Suppressor macrophage (primary cell): ENCODE results near the gene DTD1.
"Not testable (repeated sequence)": the region's sequence is repeated elsewhere in the genome, so short reads cannot be mapped to it uniquely, and the experiment has no call there.

Source experiments
- DNase-seq, 4 experiments: peaks; one replicate each; pipeline ENCODE4 v3.0.0-alpha.2; 2020 to 2022

The DTD1 gene

DNA sequence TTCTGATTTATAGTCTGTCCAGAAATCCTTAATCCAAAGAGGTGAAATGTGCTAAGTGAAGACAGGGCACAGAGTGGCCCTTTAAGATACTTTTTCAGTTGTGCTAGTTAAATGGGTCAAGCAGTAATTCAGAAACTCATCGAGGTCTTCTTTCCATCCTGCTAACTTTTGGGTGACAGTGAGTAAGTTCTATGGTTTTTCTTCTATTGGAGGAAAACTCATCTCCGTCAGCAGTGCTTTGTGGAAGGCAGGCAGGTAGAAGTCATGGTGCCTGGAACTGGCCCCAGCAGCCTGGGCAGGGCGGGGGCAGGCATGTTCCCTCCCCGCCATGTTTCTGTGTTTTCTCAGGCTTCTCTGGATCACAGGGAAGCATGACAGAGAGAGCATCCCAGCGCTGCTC lies 159.2 kb downstream of the DTD1 start:
- DNase-seq, result no peak

DNA sequence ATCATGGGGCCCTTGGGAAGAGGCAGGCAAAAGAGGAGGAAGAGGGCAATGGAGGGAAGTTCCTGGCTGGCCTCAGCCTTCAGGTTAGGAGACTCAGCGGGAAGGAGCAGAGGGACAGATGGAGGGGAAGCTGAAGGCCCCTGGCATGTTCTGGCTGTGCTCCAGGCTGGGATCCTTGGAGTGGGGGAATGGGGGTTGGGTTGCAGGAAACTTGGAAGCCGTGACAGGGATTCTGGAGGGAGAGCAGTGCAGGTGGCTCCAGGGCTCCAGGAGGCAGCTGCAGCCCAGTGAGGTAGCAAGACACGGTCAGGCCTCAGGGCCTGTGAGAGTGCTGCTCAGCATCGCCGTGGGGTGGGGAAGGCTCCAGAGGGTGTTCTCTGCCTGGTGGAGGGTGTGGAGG lies 161.1 kb downstream of the DTD1 start:
- no peak for DNase-seq

DNA sequence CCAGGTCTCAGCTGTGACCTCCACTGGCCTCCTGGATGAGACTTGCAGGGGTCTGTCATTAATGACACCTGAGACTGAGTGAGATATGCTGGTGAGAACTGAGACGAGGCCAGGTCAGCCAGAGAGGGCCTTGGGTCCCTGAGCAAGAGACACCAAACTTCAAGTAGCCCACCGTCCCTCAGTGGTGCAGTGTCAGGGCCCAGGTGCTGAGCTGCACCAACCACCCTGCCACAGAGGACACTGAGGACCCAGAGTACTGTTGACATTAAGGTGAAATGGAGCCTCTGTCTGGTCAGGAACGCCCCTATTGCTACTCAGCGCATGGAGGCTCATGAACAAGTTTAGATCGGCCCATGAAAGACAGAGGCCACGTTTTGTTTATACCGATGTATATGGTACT lies 161.7 kb downstream of the DTD1 start:
- no peak for DNase-seq

DNA sequence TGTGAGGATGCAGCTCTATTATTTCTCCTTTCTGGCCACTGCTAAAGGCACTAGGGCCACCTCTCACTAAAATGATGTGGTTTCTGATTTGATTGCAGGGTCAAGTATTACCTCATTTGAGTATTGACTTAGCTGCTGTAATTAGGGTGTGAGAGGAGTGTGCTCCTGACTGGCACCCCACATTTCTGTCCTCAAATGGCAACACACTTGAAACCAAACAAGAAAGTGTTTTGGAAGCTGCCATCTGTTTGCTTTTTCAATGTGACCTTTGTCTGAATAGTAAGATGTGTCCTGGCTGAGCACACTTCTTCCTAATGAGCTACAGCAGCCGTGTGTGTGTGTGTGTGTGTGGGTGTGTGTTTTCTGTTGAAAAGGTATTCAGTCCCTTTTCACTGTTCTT lies 162.9 kb downstream of the DTD1 start:
- no peak for DNase-seq

DNA sequence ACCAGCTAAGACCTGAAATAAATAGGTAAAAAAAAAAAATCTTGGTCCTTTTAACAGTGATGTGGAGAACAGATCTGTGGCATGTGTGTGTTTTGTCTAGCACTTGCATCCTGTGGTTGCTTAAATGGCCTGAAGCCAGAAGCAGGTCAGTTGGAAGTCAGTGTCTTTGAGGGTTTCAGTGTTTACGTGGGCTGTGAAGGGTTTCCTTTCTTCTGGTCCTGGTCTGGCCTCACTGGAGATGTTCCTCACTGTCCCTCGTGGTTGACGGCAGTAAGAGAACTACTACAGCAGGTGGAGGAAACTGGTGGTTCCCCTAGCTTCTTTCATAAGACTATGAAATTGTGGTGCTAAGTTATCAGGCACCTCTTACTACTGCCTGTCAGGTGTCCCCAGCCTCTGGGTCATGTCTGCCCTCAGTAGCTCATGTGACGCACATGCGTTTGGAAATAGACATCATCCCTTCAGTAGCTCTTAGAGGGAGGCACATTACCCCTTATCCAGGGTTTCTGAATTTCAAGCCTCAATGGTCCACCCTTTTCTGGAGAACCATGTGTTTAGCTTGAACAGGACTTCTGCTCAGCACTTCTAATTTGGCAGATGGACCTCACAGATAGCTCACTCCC lies 166.3 kb downstream of the DTD1 start:
- peak in 2 of 4 experiments; percentile 2 to 12 for DNase-seq

DNA sequence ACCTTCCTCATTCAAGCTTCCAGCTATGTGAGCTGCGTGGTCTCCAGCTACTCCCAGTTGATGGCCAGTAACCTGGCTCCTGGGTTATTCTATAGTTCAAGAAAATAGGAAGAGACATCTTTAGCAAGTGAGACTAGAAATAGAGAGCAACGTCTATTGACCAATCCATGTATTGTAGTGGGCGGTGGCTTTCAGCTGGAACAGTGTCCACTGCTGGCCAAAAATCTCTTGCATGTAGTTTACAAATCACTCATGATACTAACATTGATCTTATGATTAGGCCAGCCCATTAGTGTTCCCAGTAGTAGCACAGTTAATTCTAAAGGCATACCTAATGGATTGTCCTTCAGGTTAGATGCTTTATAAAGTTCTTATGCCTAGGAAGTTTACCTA lies 166.8 kb downstream of the DTD1 start:
- peak; percentile 16 to 38 (median 24) for DNase-seq

DNA sequence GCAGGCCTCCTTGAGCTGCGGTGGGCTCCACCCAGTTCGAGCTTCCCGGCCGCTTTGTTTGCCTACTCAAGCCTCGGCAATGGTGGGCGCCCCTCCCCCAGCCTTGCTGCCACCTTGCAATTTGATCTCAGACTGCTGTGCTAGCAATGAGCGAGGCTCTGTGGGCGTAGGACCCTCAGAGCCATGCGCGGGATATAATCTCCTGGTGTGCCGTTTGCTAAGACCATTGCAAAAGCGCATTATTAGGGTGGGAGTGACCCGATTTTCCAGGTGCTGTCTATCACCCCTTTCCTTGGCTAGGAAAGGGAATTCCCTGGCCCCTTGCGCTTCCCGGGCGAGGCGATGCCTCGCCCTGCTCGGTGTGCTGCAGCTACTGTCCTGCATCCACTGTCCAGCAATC lies 173.0 kb downstream of the DTD1 start:
- DNase-seq, result not testable (repeated sequence)

DNA sequence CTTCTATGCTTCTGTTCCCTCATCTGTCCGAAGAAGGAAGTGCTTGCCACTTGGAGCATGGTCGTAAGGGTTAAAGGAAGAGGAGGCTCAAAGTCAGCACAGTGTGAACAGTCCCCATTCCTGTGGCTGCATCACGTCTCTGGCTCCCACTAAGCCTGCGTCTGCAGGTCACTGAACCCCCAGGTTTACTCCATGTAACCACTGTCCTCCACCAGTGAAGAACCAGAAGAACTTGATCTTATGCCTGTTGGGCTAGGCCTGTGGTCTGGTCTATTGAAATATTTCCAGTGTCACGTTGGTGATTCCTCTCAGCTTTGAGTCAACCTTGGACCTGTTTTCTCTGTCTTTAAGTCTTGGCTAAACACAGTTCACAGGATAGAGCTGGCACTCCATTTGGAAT lies 179.8 kb downstream of the DTD1 start:
- no peak for DNase-seq

DNA sequence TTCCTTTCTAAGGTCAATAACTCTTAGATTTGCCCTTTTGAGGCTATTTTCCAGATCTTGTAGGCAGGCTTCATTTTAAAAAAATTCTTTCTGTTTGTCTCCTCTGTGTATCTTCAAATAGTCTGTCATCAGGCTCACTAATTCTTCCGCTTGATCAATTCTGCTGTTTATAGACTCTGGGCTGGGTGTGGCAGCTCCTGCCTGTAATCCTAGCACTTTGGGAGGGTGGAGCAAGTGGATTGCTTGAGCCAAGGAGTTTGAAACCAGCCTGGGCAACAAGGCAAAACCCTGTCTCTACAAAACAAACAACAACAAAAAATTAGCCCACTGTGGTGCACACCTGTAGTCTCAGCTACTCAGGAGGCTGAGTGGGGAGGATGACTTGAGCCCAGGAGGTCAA lies 185.7 kb downstream of the DTD1 start:
- no peak for DNase-seq

DNA sequence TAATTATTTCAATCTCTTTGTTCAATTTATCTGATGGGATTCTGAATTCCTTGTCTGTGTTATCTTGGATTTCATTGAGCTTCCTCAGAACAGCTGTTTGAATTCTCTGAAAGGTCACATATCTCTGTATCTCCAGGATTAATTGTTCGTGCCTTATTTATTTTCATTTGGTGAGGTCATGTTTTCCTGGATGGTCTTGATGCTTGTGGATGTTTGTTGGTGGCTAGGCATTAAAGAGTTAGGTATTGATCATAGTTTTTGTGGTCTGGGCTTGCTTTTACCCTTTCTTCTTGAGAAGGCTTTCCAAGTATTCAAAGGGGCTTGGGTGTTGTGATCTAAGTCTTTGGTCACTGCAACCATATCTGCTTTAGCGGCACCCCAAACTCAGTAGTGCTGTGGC lies 186.4 kb downstream of the DTD1 start:
- no peak for DNase-seq

DNA sequence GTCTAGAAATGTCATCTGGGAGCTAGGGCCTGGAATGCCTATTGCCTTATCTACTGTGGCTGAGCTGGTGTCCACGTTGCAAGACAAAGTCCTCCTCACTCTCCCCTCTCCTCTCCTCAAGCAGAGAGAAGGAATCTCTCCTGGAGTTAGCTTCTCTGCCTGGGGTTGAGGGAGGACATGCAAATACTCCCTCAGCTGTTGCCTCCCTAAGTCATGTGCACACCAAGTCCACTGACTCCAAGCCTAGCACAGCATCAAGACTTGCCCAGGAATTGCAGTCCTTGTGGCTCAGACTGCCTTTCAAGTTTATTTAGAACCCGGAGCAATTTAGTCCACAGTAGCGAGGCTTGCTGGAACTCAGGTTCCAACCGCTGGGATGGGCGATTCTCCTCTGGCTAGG lies 187.8 kb downstream of the DTD1 start:
- no peak for DNase-seq

DNA sequence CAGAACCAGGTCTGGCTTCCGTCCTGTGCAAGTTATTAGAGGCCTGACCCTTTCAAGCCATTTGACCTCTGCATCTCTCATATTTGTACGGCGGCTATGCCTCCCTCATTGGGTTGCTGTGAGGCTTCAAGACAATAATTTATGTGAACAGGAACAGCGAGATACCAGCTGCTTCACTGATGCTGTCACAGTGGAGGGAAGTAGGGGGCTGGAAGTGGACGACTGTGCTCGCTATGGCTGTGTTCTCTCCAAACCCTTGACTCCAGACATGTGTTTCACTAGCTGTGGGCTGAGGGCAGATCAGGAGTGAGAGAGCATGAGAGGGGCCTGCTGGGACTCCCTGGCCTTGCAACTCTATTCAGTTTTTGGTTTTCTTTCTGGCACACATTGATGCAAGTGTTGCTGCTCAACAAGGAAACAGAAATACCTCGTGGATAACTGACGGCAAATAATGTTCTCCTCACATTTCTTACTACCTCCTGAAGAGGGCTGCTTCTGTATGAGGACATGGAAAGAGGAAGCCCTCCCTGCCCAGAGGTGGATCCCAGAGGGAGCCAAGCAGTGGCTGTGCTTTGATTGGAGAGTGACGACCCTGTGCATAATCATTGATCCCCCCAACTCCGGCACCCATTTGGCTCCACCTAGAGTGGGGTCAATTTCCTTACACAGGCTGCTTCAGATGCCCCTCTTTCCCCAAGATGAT lies 191.0 kb downstream of the DTD1 start:
- peak in 2 of 4 experiments; percentile 22 to 30 for DNase-seq

DNA sequence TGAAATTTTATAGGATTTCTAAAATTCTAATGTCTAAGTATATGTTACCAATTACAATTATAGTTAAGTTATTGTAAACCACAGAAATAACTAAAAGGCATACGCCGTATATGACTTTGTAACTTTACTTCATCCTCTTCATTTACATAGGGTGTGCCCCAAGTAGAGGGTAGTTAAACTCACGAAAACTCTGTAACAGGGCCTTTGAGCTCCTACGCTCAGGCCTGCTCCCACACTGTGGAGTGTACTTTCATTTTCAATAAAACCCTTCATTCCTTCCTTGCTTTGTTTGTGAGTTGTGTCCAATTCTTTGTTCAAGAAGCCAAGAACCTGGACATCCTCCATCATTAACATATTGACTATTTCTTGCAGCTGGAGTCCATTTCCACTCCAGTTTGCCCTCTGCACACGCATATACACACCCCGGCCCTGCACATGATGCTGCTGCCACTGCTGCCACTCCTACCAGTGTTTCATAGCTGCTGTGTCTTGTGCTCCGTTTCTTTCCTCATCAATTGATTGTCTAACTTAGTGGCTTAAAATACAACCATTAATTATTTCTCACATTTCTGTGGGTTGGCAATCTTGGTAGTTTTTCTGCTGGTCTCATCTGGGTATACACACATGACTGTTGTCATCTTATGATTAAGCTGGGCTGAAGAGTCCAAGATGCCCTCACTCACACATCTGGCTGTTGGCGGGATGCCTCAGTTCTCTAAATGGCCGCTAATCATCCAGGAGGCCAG lies 192.7 kb downstream of the DTD1 start:
- no peak for DNase-seq

DNA sequence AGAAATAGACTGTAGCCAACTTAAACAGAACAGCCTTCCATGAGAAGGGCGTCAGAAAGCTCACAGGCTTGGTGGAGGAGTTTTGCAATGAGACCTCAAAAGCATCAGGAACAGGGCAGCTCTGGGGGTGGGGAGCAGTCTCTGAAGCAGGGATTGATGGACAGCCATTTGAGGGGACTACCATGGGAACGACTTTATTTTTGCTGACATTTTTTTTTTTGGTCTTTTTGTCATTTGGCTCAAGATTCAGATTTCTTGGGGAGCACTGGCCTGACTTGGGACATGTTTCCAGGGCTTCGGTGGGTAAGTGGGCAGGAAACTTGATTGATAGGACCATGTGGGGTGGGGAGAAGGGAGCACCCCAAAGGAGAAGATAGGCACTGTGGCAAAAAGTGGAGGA lies 193.7 kb downstream of the DTD1 start:
- no peak for DNase-seq

DNA sequence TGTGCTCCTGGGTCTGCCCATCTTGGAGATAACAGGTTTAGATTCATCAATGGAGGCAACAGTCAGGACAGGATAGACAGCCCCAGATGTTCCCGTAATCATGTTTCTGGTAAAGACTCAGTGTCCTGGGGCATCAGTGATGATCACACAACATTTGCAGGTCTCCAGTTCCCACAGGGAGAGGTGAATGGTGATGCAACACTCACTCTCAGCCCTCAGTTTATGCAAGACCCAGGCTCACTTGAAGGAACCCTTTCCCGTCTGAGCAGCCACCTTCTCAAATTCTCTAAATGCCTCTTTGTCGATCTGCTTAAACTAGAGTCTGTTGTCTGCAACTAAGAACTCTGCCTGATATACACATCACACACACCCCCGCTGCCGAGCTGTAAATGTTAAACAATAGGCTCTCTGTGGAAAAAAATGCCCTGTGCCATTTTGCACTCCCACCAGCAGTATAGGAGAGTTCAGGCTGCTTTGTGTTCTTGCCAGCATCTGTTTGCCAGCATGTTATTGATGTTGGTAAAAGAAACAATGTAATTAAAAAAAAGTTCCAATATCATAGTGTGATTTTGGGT lies 195.6 kb downstream of the DTD1 start:
- no peak for DNase-seq

DNA sequence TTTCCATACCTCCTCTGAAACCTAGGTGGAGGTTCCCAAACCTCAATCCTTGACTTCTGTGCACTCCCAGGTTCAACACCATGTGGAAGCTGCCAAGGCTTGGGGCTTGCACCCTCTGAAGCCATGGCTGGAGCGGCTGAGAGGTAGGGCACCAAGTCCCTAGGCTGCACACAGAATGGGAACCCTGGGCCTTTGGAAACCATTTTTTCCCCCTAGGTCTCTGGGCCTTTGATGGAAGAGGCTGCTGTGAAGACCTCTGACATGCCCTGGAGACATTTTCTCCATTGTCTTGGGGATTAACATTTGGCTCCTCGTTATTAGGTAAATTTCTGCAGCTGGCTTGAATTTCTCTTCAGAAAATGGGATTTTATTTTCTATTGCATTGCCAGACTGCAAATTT lies 199.2 kb downstream of the DTD1 start:
- DNase-seq, result not testable (repeated sequence)

DNA sequence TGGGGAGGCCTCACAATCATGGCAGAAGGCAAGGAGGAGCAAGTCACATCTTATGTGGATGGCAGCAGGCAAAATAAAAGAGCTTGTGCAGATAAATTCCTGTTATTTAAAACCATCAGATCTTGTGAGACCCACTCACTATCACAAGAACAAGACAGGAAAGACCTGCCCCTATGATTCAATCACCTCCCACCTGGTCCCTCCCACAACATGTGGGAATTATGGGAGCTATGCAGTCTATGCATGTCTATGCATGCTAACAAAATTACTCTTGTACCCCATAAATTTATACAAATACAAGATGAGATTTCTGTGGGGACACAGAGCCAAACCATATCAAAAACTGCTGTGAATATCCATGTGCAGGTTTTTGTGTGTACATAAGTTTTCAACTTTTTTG lies 200.2 kb downstream of the DTD1 start:
- peak in 1 of 4 experiments; percentile 8 for DNase-seq

DNA sequence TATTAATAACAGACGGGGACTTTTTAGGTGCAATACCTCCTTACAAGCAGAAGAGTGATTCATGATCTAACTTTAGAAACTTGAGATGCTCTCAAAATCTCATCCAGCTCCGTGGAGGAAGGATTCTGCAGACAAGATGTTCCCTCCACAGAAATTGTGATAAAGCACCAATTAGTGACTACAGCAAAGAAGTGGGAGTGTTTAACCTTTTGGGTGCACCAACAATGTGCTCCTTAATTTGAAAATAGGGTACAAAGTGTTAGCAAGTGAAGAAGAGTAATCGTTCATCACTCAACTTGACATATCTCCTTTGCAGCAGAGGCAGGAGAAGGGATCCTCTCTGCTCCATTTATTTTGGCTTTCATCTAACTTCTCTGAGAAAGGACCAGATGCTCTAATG lies 202.9 kb downstream of the DTD1 start:
- DNase-seq, result no peak

DNA sequence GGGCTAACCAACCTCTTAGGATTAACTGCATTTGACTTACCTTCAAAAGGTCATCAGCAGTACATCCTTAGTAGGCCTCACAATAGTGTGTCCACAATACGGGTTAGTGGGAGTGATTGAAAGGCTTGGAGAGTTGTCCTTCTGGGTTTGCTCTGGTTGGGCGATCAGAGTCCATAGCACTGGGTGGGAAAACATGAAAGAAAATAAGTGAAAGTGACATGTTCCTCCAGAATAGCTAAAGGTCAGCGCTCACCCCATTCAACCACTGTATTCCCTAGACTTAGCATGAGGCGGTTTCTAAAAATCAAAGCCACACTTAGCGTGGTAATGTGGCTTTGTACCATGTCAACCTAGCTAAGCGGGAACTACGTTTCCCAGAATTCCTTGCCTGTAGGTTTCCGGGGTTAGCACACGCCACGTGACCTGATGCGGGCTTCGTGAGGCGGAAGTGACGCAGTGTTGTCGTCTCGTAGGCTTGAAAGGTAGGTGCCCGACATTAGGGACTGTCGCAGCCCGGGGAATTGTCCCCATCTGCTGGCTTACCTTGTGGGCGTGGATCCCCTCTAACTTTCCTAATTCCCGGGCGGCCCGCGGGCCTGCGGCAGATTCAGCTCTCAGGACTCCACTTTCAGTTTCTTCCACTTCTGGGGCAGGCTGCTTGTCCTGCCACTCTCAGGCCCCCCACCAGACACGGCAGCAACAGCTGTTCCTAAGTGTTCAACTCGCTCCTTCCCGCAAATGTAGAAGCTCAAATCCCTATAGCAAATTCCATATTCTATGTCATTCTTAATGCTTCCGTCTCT lies 206.0 kb downstream of the DTD1 start:
- peak; percentile 90 to 95 (median 94) for DNase-seq

DNA sequence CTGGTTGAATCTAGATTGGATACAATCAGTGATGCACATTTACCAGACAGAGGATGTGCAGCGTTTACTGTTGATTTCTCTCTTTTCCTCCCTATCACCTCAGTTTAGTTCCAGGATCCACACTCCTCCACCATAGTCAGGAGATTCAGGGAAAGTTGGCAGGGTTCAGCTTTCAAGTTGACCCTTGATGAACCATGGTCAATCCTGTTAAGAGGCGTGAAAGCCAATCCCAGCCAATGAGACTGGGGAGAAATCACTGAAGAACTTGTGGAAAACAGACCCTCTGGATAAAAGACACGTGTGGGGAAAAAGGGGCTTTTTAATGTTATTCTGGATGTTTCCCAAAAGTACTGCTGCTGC lies 206.6 kb downstream of the DTD1 start:
- no peak for DNase-seq

DNA sequence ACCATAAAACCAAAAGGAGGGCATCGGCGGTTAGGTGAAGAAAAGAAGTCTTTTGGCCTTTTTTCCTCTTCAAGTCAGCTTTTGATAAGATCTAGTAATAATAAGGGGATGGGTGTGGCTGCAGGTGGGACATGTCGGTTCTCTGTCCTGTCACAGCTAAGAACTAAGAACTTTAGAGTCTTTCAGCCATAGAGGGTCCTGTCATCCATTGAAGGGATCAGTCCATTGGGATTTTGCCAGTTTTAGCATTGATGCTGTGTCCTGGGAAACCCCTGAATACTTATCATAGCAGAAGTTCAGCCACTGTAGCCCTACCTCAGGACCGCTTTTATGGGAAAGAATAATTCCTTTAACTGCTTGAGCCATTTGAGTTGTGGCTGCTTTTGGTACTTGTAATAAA lies 207.5 kb downstream of the DTD1 start:
- no peak for DNase-seq

DNA sequence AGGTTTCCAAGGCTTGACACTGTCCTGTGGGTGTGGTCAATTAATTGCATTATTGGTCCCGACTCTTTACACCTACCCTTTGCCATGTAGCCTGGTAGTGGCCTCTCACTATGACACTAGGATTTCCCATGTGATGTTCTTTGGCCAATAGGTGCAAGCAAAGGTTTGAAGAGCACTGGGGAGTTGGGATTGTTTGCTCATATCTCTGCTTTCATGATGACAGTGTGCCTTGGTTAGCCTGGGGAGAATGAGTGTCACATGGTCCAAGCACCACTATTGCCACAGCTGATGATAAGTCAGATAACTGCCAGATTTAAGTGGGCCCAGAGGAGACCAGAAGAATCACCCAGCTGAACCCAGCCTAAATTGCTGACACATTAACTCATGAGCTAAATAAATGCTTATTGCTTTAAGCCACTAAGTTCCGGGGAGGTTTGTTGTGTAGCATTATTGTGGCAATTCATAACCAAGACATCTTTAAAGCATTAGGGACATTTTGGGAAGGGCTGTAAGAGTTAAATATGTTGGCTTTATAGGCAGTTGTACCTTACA lies 208.5 kb downstream of the DTD1 start:
- no peak for DNase-seq

DNA sequence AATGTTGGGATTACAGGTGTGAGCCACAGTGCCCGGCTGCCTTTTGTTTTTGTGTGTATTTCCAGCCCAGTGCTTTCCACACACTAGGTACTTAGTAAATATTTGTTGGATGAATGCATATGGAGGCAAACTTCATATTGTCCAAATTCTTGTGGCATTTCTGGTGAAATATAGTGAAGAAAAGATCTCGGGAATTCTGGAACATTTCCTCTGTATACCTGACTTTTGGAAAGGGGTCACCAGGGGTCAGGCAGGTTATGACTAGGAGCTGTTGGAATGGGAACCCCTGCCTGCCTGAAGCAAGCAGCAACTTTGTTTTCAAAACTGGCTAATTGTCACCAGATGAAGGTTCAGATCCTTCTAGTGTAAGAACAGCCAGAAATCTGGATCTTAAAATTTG lies 213.7 kb downstream of the DTD1 start:
- no peak for DNase-seq
